GM19043 (cell line): ENCODE results near the gene BCKDK.
"Not testable (repeated sequence)": the region's sequence is repeated elsewhere in the genome, so short reads cannot be mapped to it uniquely, and the experiment has no call there.

Source experiments
- ATAC-seq: cut with Tn5 transposase; IDR thresholded peaks from one replicate; pipeline ENCODE4 v1.9.1; 2021; ENCODE audit warnings: low read depth; ENCODE audit not compliant: unreplicated experiment

BCKDK gene

GRCh38 chr16:31093132-31093703 lies 15.0 kb upstream of the BCKDK start:
- ATAC-seq: no peak

GRCh38 chr16:31094088-31094423 lies 14.1 kb upstream of the BCKDK start:
- no peak for ATAC-seq

GRCh38 chr16:31094424-31095120 lies 13.6 kb upstream of the BCKDK start, which contains the start of gene VKORC1:
VKORC1 (minus strand) TSS chr16:31094797; CDS start chr16:31094729, 68 bp downstream.
- peak; percentile 81 for ATAC-seq

GRCh38 chr16:31099860-31100638 lies 8.1 kb upstream of the BCKDK start:
- no peak for ATAC-seq

- not testable (repeated sequence) for ATAC-seq
Observed at GRCh38 chr16:31100876-31101641, 7.1 kb upstream of the BCKDK start.

- ATAC-seq: peak; percentile 38
Observed at GRCh38 chr16:31105677-31106213, 2.4 kb upstream of the BCKDK start.

GRCh38 chr16:31106509-31107464 lies 1.4 kb upstream of the BCKDK start:
- no peak for ATAC-seq

- peak; percentile 64 for ATAC-seq
Observed at GRCh38 chr16:31107465-31107867, 720 bp upstream of the BCKDK start.

GRCh38 chr16:31108794-31109558 lies 790 bp downstream of the BCKDK start:
- ATAC-seq: no peak

GRCh38 chr16:31109622-31110021 lies 1.4 kb downstream of the BCKDK start:
- no peak for ATAC-seq

GRCh38 chr16:31110106-31111034 lies 2.2 kb downstream of the BCKDK start:
- no peak for ATAC-seq

- no peak for ATAC-seq
Observed at GRCh38 chr16:31111881-31112466, 3.8 kb downstream of the BCKDK start.

GRCh38 chr16:31112711-31113110 lies 4.5 kb downstream of the BCKDK start:
- ATAC-seq: no peak

- peak; percentile 38 for ATAC-seq
Observed at GRCh38 chr16:31113121-31114120, 5.2 kb downstream of the BCKDK start.

- ATAC-seq: no peak
Observed at GRCh38 chr16:31114468-31114867, 6.3 kb downstream of the BCKDK start.
